ENCODE results near the gene LRP3. TPM values are rescaled to one million over a fixed set of nuclear protein-coding genes. Genes with fewer than 3 reads are reported as not detected.

LRP3 gene
- total and polyA plus RNA-seq, 2 experiments from 2014 or later, result 3.5 to 62.7 TPM

- peaks cover 6% of the 10 kb centered on the region for H3K36me3 Mint-ChIP-seq (ENCODE audit: low read depth)
- no peaks in the 10 kb centered on the region for H3K36me3 ChIP-seq (ENCODE audit: insufficient read depth)
- H3K4me3 Mint-ChIP-seq, result no peak overlapping the region
- DNase-seq (ENCODE audit: low spot score), result no peak
- TF ChIP-seq EZH2 (IDR thresholded peaks at IDR 0.05; ENCODE audit: low read depth, unreplicated experiment), result no peak
- no peak for ATAC-seq
- peaks cover 6% of the 10 kb centered on the region for H3K27me3 Mint-ChIP-seq (ENCODE audit: insufficient read depth, low read depth, poor library complexity)
- H3K4me2 ChIP-seq, result no peak overlapping the region
- H3K4me3 ChIP-seq, result no peak overlapping the region
- H3K9me3 Mint-ChIP-seq, result peaks cover 14% of the 10 kb centered on the region
- H4K20me1 ChIP-seq (replicated peaks; ENCODE audit: insufficient read depth), result no peaks in the 10 kb centered on the region
- H3F3A ChIP-seq (replicated peaks; ENCODE audit: low read depth), result no peaks in the 10 kb centered on the region
- no peaks in the 10 kb centered on the region for H3K4me1 ChIP-seq (ENCODE audit: insufficient read depth)
- no peaks in the 10 kb centered on the region for H3K79me2 ChIP-seq (replicated peaks; ENCODE audit: insufficient read depth)
- no peak overlapping the region for H2AFZ ChIP-seq
- H3K27me3 ChIP-seq (ENCODE audit: insufficient read depth), result peaks cover 1% of the 10 kb centered on the region
- no peak overlapping the region for H3K27ac Mint-ChIP-seq
- H3K4me1 Mint-ChIP-seq, result no peaks in the 10 kb centered on the region
- no peak overlapping the region for H3K27ac ChIP-seq (ENCODE audit: low read depth)
- no peaks in the 10 kb centered on the region for H3K9me2 ChIP-seq (ENCODE audit: insufficient read depth)
These were observed 39.1 kb downstream of the LRP3 start for GRCh38 chr19:33233056-33233873.

GRCh38 chr19:33234092-33234491 lies 40.0 kb downstream of the LRP3 start:
- Mint-ChIP-seq H3K4me1 (no peaks in the 10 kb centered on the region), H3K4me3 (no peak overlapping the region), H3K36me3 (ENCODE audit: low read depth) (no peaks in the 10 kb centered on the region; the same call in 2 of the 3 replicates), H3K27me3 (ENCODE audit: insufficient read depth, low read depth, poor library complexity) (peaks cover 3% of the 10 kb centered on the region), H3K9me3 (peaks cover 7% of the 10 kb centered on the region; the same call in 1 of the 3 replicates), H3K27ac (no peak overlapping the region)
- Histone ChIP-seq H2AFZ (no peak overlapping the region), H3K79me2 (replicated peaks; ENCODE audit: insufficient read depth) (no peaks in the 10 kb centered on the region), H3K36me3 (ENCODE audit: insufficient read depth) (no peaks in the 10 kb centered on the region), H3K9me2 (ENCODE audit: insufficient read depth) (no peaks in the 10 kb centered on the region), H3K4me1 (ENCODE audit: insufficient read depth) (no peaks in the 10 kb centered on the region), H3K27ac (ENCODE audit: low read depth) (no peak overlapping the region), H3K4me2 (no peak overlapping the region), H3F3A (replicated peaks; ENCODE audit: low read depth) (no peaks in the 10 kb centered on the region), H3K27me3 (ENCODE audit: insufficient read depth) (no peaks in the 10 kb centered on the region), H4K20me1 (replicated peaks; ENCODE audit: insufficient read depth) (no peaks in the 10 kb centered on the region), H3K4me3 (no peak overlapping the region)
- ATAC-seq (no peak), DNase-seq (ENCODE audit: low spot score) (no peak)
- no peak for TF ChIP-seq EZH2 (IDR thresholded peaks at IDR 0.05; ENCODE audit: low read depth, unreplicated experiment)
- no peak for TF ChIP-seq ZNF462 (CRISPR knock-in tag; IDR thresholded peaks at IDR 0.05)
- no peak for TF ChIP-seq ETS1 (IDR thresholded peaks at IDR 0.05)
